T-helper 17 cell (primary cell): Measurements from ENCODE around the gene PSMG4. TPM values are rescaled to one million over a fixed set of nuclear protein-coding genes. Genes with fewer than 3 reads are reported as not detected.
A peak's percentile ranks its signal among the peaks of the same experiment; 100 is the strongest.

Experiments used
- ATAC-seq: fragments of 150-1000 bp; cut with Tn5 transposase; 2 replicates; pipeline ENCODE4 v1.10.0; 2021; ENCODE audit warnings: mild to moderate bottlenecking, moderate library complexity
- DNase-seq, 3 donors: peaks; one replicate each; pipeline versions ENCODE4 v3.0.0 to v3.0.0-alpha.2; 2020 to 2021
- H3K9me3 ChIP-seq: one replicate; pipeline ENCODE4 v1.7.0; 2013; ENCODE audit warnings: low read length, mild to moderate bottlenecking; ENCODE audit not compliant: control insufficient read depth, poor library complexity, severe bottlenecking
- H3K27ac Mint-ChIP-seq: one replicate; pipeline ENCODE4 v1.8.0; 2022; ENCODE audit warnings: mild to moderate bottlenecking, moderate library complexity, mixed read lengths
- H3K27me3 Mint-ChIP-seq: one replicate; pipeline ENCODE4 v1.8.0; 2022; ENCODE audit warnings: mixed read lengths
- H3K36me3 Mint-ChIP-seq: one replicate; pipeline ENCODE4 v1.8.0; 2022; ENCODE audit warnings: low read depth, mixed read lengths
- H3K4me1 Mint-ChIP-seq: one replicate; pipeline ENCODE4 v1.8.0; 2022; ENCODE audit warnings: mild to moderate bottlenecking, mixed read lengths
- H3K4me3 Mint-ChIP-seq: one replicate; pipeline ENCODE4 v1.8.0; 2022; ENCODE audit warnings: mild to moderate bottlenecking, moderate library complexity, mixed read lengths
- total RNA-seq, 4 donors: library from RNA in 2 of 4; stranded (reverse) in 2 of 4; gene quantifications; one replicate each; pipeline ENCODE4 v1.2.3 and lab custom pipeline; 2022 to 2026

The PSMG4 gene
- total RNA-seq, 2 donors from 2014 or later, result 11.9 to 15.6 TPM

DNA sequence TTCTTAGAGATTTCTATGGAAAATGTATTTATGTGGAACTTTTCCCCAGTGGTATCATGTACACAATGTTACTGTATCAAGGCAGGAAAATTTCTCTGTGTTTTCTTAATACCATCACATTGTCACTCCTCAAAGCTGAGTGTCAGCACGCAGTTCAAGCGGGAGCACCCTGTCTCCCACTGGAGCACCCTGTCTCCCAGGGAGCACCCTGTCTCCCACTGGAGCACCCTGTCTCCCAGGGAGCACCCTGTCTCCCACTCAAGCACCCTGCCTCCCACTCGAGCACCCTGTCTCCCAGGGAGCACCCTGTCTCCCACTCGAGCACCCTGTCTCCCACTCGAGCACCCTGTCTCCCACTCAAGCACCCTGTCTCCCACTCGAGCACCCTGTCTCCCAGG, 51.3 kb downstream of the PSMG4 start:
- no peak overlapping the region for H3K27ac Mint-ChIP-seq
- H3K36me3 Mint-ChIP-seq, result peaks cover 2% of the 10 kb centered on the region
- DNase-seq (no peak), ATAC-seq (no peak)
- no peak overlapping the region for H3K4me3 Mint-ChIP-seq
- H3K9me3 ChIP-seq, result no peaks in the 10 kb centered on the region
- no peaks in the 10 kb centered on the region for H3K4me1 Mint-ChIP-seq
- peaks cover 3% of the 10 kb centered on the region for H3K27me3 Mint-ChIP-seq

DNA sequence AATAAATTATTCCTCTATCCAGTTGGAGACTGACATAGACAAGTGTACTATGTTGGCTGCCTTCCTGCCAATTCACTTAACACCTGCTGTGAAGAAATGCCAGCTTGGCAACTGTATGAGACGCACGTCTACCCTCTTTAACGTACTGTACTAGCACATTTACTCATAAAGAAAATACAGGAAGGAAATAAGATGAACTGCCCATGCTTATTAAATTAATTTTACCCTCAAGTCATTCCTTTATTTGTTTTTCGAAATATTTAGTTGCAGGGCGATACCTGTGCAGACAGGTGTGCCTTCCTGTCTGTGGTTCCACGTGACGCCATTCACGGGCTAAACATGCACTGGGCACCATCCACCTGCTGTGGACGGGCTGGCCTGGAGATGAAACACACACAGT, 52.0 kb downstream of the PSMG4 start:
- H3K4me3 Mint-ChIP-seq, result no peak overlapping the region
- no peak for ATAC-seq
- peaks cover 6% of the 10 kb centered on the region for H3K27me3 Mint-ChIP-seq
- no peaks in the 10 kb centered on the region for H3K4me1 Mint-ChIP-seq
- no peak for DNase-seq
- peaks cover 2% of the 10 kb centered on the region for H3K36me3 Mint-ChIP-seq
- no peak overlapping the region for H3K27ac Mint-ChIP-seq
- H3K9me3 ChIP-seq, result no peaks in the 10 kb centered on the region

DNA sequence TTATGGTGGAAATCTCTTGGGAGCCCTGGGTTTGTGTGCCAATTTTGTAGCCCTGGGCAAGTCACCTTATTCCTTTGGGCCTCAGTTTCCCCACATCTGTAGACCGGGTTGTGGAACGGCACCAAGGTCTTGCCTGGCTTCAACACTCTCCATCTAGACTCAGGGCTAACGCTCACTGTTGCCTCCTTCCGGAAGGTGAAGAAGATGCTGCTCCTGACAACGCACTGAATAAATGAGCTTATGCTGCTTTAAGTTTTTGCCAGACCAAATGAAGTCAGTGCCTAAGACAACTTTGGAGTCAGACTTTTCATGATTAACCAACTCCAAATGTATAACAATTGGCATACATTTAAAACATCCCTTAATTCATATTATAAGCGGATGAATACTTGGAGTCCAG, 53.1 kb downstream of the PSMG4 start:
- Mint-ChIP-seq H3K27ac (no peak overlapping the region), H3K36me3 (peaks cover 2% of the 10 kb centered on the region), H3K4me1 (no peaks in the 10 kb centered on the region), H3K27me3 (peaks cover 6% of the 10 kb centered on the region), H3K4me3 (no peak overlapping the region)
- no peak for ATAC-seq
- H3K9me3 ChIP-seq, result no peaks in the 10 kb centered on the region
- no peak for DNase-seq

DNA sequence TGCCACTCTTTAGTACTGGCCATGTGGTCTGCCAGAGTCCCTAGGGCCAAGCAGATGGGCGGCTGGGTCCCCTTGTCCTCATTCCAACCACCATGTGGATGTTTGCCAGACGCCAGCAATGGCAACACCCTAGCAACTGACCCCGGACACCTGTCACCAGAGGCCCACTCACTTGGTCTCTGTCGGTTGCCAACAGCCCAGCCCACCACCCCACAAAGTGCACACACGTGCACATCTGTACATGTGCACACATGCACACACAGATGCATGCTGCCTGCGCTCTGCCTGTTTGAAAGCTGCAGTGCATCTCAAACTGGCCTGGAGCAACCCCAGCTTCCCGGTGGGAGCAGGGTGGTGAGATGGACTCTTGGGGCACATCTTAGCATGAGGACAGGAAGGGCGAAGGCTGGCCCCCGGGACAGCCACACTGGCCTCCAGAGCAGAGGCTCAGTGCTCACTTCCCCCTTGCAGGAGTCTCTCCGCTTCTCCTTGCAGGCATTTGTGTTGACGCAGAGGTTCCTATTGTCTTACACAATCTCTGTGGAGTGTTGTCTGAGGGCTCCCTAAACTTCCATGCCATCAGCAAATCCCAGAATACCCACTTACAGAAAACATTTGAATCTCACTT, 54.0 kb downstream of the PSMG4 start:
- Mint-ChIP-seq H3K36me3 (peaks cover 2% of the 10 kb centered on the region), H3K27me3 (peaks cover 15% of the 10 kb centered on the region), H3K4me1 (peaks cover 6% of the 10 kb centered on the region), H3K27ac (no peak overlapping the region), H3K4me3 (no peak overlapping the region)
- DNase-seq, result no peak
- no peak for ATAC-seq
- no peaks in the 10 kb centered on the region for H3K9me3 ChIP-seq

DNA sequence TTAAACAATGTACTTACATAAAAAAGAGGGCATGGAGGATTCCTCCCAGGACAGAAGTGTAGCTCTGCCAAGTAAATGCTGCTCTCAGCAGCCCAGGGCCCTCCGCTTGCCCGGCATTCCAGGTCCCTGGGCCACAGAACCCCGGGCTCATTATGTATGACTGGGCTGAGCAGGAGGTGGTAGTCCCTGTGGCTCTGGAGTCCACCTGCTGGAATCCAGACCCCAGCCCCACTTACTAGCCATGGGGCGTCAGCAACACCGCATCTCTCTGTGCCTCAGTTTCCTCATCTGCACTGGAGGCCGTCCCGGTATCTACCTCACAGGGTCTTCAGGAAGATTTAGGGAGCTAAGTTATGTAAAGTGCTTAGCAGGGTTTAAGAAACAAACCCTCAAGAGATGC, 55.4 kb downstream of the PSMG4 start:
- Mint-ChIP-seq H3K36me3 (peaks cover 2% of the 10 kb centered on the region), H3K27me3 (peaks cover 29% of the 10 kb centered on the region), H3K4me1 (peaks cover 20% of the 10 kb centered on the region), H3K4me3 (no peak overlapping the region), H3K27ac (no peak overlapping the region)
- ATAC-seq (no peak), DNase-seq (no peak)
- H3K9me3 ChIP-seq, result no peaks in the 10 kb centered on the region

DNA sequence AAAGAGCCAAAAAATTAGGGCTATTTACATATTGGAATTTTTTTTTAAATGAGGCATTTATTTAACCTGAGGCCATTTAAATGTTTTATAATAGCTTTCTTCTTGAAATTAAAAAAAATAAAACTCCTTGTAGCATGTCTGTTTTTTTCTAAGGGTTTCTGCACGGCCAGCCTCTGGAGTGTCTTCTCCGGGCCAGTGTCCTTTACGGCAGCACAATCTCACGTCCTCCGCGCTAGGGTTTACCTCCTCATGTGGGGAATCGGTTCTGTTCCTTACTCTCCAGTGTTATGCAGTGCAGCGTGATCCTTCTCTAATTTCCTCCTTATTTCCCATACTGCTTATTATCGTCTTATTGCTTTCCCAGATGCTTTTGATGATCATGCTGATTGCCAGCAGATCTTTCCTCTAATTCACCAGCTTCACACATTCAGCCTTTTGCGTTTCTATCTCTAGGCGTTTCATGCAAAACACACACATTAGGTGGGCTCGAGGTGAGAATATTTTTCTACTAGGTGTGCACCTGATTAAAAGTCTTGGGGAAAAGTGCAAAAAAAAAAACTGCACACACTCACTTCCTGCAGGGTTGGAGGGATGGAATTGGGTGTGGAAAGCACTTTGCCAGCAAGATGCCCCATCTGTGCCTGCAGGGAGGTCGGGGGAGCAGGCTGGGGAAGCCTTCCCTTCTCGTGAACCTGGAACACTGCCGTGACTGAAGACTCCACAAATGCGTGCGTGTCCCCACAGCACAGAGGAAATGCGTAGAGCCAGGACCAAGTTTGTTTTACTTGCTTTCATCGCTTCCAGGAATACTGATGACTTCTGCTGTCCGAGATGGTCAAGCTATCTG, 56.1 kb downstream of the PSMG4 start:
- ATAC-seq (no peak), DNase-seq (no peak)
- Mint-ChIP-seq H3K27me3 (peaks cover 31% of the 10 kb centered on the region), H3K27ac (peak overlapping the region; percentile 65), H3K36me3 (peaks cover 2% of the 10 kb centered on the region), H3K4me1 (peaks cover 21% of the 10 kb centered on the region), H3K4me3 (no peak overlapping the region)
- no peaks in the 10 kb centered on the region for H3K9me3 ChIP-seq

DNA sequence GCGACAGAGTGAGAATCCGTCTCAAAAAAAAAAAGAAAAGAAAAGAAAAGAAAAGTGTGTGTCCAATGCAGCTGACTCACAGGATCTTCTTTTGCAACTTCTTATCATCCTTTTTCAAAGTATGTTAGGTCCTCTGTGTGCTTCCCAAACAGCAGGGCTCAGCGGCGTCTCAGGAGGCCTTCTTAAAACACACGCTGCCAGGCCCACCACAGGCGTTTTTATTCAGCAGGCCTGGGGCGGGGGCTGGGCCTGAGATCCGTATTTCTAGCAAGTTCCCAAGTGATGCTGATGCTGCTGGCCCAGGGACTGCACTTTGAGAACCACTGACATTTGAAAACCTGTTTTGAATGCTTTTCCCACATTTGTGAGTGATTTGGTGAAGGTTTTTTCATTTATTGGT, 57.1 kb downstream of the PSMG4 start:
- Mint-ChIP-seq H3K27me3 (peaks cover 31% of the 10 kb centered on the region), H3K4me1 (peaks cover 21% of the 10 kb centered on the region), H3K27ac (peak overlapping the region; percentile 65), H3K4me3 (no peak overlapping the region), H3K36me3 (peaks cover 2% of the 10 kb centered on the region)
- DNase-seq (no peak), ATAC-seq (no peak)
- no peaks in the 10 kb centered on the region for H3K9me3 ChIP-seq

DNA sequence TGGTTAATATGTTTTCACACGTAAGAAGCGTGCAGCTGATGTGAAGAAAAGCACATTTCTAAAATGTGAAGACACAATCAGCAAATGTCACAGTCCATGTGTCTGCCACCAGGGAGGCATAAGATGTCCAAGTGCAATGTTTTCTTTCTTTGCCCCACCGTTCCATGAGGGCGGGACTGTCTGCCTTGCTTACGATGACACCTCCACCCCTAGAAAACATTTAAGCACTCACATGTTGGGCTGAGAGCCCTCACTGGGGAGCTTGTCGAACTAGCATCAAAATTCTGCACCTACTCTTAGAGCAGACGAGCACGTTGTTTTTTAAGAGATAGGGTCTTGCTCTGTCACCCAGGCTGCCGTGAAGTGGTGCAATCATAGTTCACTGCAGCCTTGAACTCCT, 57.6 kb downstream of the PSMG4 start:
- no peaks in the 10 kb centered on the region for H3K9me3 ChIP-seq
- Mint-ChIP-seq H3K27ac (no peak overlapping the region), H3K27me3 (peaks cover 31% of the 10 kb centered on the region), H3K36me3 (peaks cover 2% of the 10 kb centered on the region), H3K4me1 (peaks cover 21% of the 10 kb centered on the region), H3K4me3 (no peak overlapping the region)
- ATAC-seq, result no peak
- no peak for DNase-seq

DNA sequence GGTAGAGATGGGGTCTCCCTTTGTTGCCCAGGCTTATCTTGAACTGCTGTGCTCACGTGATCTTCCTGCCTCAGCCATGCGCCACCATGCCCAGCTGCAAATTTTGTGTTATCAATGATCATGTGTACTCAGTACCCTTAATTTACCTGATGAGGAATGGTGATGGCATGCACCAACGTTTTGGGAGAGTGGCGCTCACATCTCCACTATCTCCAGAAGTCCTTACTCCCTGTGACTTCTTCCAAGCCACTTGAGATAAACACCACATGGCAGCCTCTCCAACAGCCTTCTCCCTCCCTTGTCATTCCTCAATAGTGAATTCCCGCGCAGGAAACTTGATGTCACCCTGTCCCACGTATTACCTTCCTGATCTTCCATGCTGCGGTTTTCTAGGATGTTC, 58.1 kb downstream of the PSMG4 start:
- Mint-ChIP-seq H3K4me1 (peaks cover 21% of the 10 kb centered on the region), H3K36me3 (peaks cover 2% of the 10 kb centered on the region), H3K4me3 (no peak overlapping the region), H3K27me3 (peaks cover 31% of the 10 kb centered on the region), H3K27ac (no peak overlapping the region)
- H3K9me3 ChIP-seq, result no peaks in the 10 kb centered on the region
- ATAC-seq, result no peak
- no peak for DNase-seq

Other genes with a start within 250 kb of the PSMG4 start
- gene RIPK1, start 190.5 kb upstream of the PSMG4 start, total RNA-seq, result 10 to 100 TPM; 24.3 to 27.2 TPM
- gene BPHL, start 140.2 kb upstream of the PSMG4 start, total RNA-seq, result 1 to 10 TPM; 7.7 to 9.6 TPM
- 10 to 100 TPM; 51.6 to 74.8 TPM for gene TUBB2A, start 101.4 kb upstream of the PSMG4 start, total RNA-seq
- gene TUBB2B, start 31.3 kb upstream of the PSMG4 start, total RNA-seq, result under 1 TPM; 0.75 to 0.76 TPM
- gene SLC22A23, start 198.1 kb downstream of the PSMG4 start, total RNA-seq, result 1 to 10 TPM; 6.3 to 9.0 TPM